Measurements from ENCODE around the gene PNMT. TPM values are rescaled to one million over a fixed set of nuclear protein-coding genes. Genes with fewer than 3 reads are reported as not detected.

PNMT gene
- total and polyA plus RNA-seq, 2 of the 4 experiments (the other 2 are of a cell fraction) = not detected

DNA sequence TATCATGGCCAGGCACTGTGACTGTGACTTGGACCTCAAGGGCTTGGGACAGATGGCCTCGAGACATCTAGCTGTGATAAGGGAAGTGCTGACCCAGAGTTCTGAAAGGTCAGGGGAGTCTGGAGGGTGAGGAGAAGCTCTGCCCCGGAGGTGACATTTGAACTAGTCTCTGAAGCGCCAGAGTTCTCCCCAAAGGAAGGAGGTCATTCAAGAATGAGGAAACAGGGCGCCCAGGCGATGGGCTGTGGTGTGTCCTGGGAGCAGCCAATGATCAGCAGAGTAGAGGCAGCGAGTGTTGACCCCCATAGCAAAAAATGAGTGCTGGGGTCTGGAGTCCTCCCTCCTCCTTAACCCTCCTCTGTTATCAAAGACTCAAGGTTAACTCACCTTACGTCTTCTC lies 26.4 kb upstream of the PNMT start:
- WGBS, 2 experiments (ENCODE audit: extremely low coverage in 2 of 2, insufficient read length in 1 of 2) = 50% methylated on average over 2 of the region's 7 CpGs; no CpG with 5 or more reads in 1 of the 2 experiments
- H3K36me3 ChIP-seq (ENCODE audit: control insufficient read depth, insufficient read depth, low read length) = no peaks in the 10 kb centered on the region
- no peak overlapping the region for H2BK15ac ChIP-seq (ENCODE audit: low read depth, low read length)
- no peak overlapping the region for H3K18ac ChIP-seq (ENCODE audit: low read depth, low read length)
- no peak overlapping the region for H2BK5ac ChIP-seq (ENCODE audit: low read depth, low read length, poor library complexity, severe bottlenecking)
- H3K23ac ChIP-seq (ENCODE audit: low read depth, low read length) = no peak overlapping the region
- BruUV-seq (replicated peaks) = no TSS peak
- H3K9me1 ChIP-seq (ENCODE audit: insufficient read depth, low read length) = peaks cover 40% of the 10 kb centered on the region
- no peak overlapping the region for H3K4ac ChIP-seq (ENCODE audit: low read depth, low read length)
- H3K79me1 ChIP-seq (ENCODE audit: low read depth in 1 of 2, low read length in 2 of 2) = peaks cover 43 to 94% of the 10 kb centered on the region in 2 experiments
- H2AFZ ChIP-seq (replicated peaks; ENCODE audit: low read length, poor library complexity) = no peak overlapping the region
- intact Hi-C loops (cut with micrococcal nuclease) = no loop called here
- H2BK120ac ChIP-seq (ENCODE audit: low read depth, low read length) = no peak overlapping the region
- no peak overlapping the region for H3K14ac ChIP-seq (replicated peaks; ENCODE audit: low read depth, low read length)
- H3K56ac ChIP-seq (ENCODE audit: extremely low read depth, insufficient read depth, low read length) = no peak overlapping the region
- no peak overlapping the region for H4K5ac ChIP-seq (ENCODE audit: low read depth, low read length)
- no peak overlapping the region for H2BK20ac ChIP-seq (ENCODE audit: low read depth, low read length)
- H4K8ac ChIP-seq (ENCODE audit: low read depth in 2 of 2, low read length in 2 of 2) = no peak overlapping the region
- no peaks in the 10 kb centered on the region for H3K9me3 ChIP-seq (ENCODE audit: control insufficient read depth, insufficient read depth, low read length)
- H4K91ac ChIP-seq (ENCODE audit: insufficient read depth, low read depth, low read length) = no peak overlapping the region
- ATAC-seq (ENCODE audit: low read depth) = no peak
- peaks cover 55% of the 10 kb centered on the region for H4K20me1 ChIP-seq (ENCODE audit: insufficient read depth, low read length)
- ChIA-PET CTCF (interaction anchor here (0.9 kb wide), 1 partner anchor 12 kb away, joined by 4 read pairs; no protein-coding TSS in a partner anchor), POLR2A (ENCODE audit: unreplicated experiment) (no interaction called here)
- H3K4me1 ChIP-seq (ENCODE audit: control insufficient read depth, insufficient read depth, low read length) = peaks cover 21% of the 10 kb centered on the region
- no peaks in the 10 kb centered on the region for H3K27me3 ChIP-seq (ENCODE audit: control insufficient read depth, insufficient read depth, low read length)
- H3K9ac ChIP-seq (ENCODE audit: low read depth, low read length) = no peak overlapping the region
- H2AK9ac ChIP-seq (replicated peaks; ENCODE audit: low read depth, low read length, poor library complexity) = no peak overlapping the region
- no peak for DNase-seq
- no peak overlapping the region for H3K27ac ChIP-seq (ENCODE audit: insufficient read depth, low read length)
- in situ Hi-C loops (cut with MboI; ENCODE audit: low sequenced_read_pairs) = no loop called here
- H3K4me2 ChIP-seq (ENCODE audit: low read depth, low read length) = no peak overlapping the region
- TF ChIP-seq MXI1 (IDR thresholded peaks at IDR 0.05; ENCODE audit: borderline replicate concordance, low read depth, low read length) (no peak), RFX5 (IDR thresholded peaks at IDR 0.05; ENCODE audit: low read depth, low read length) (no peak), SMC3 (IDR thresholded peaks at IDR 0.05; ENCODE audit: low read depth, low read length) (no peak), RCOR1 (IDR thresholded peaks at IDR 0.05; ENCODE audit: insufficient replicate concordance, low read length) (no peak), POLR2A (IDR thresholded peaks at IDR 0.05; ENCODE audit: low read depth, low read length) (no peak), NFE2L2 (IDR thresholded peaks at IDR 0.05; ENCODE audit: low read depth, low read length) (no peak), BHLHE40 (IDR thresholded peaks at IDR 0.05; ENCODE audit: low read depth, low read length) (no peak), RAD21 (IDR thresholded peaks at IDR 0.05; ENCODE audit: low read length) (no peak), MAFK (IDR thresholded peaks at IDR 0.05; ENCODE audit: low read depth, low read length) (no peak), CHD1 (IDR thresholded peaks at IDR 0.05; ENCODE audit: low read depth, low read length) (no peak), FOS (IDR thresholded peaks at IDR 0.05; ENCODE audit: low read depth, low read length) (no peak), MAZ (IDR thresholded peaks at IDR 0.05; ENCODE audit: borderline replicate concordance, low read depth, low read length) (no peak), CEBPB (IDR thresholded peaks at IDR 0.05; ENCODE audit: low read depth, low read length) (no peak)
- TF ChIP-seq, protein P1, sequence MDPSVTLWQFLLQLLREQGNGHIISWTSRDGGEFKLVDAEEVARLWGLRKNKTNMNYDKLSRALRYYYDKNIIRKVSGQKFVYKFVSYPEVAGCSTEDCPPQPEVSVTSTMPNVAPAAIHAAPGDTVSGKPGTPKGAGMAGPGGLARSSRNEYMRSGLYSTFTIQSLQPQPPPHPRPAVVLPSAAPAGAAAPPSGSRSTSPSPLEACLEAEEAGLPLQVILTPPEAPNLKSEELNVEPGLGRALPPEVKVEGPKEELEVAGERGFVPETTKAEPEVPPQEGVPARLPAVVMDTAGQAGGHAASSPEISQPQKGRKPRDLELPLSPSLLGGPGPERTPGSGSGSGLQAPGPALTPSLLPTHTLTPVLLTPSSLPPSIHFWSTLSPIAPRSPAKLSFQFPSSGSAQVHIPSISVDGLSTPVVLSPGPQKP (IDR thresholded peaks at IDR 0.05; ENCODE audit: borderline replicate concordance, low read depth, low read length) = no peak
- TF ChIP-seq, protein P2, sequence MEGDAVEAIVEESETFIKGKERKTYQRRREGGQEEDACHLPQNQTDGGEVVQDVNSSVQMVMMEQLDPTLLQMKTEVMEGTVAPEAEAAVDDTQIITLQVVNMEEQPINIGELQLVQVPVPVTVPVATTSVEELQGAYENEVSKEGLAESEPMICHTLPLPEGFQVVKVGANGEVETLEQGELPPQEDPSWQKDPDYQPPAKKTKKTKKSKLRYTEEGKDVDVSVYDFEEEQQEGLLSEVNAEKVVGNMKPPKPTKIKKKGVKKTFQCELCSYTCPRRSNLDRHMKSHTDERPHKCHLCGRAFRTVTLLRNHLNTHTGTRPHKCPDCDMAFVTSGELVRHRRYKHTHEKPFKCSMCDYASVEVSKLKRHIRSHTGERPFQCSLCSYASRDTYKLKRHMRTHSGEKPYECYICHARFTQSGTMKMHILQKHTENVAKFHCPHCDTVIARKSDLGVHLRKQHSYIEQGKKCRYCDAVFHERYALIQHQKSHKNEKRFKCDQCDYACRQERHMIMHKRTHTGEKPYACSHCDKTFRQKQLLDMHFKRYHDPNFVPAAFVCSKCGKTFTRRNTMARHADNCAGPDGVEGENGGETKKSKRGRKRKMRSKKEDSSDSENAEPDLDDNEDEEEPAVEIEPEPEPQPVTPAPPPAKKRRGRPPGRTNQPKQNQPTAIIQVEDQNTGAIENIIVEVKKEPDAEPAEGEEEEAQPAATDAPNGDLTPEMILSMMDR (conservative IDR thresholded peaks at IDR 0.05; ENCODE audit: low read depth, low read length) = no peak
- TF ChIP-seq, protein P3, sequence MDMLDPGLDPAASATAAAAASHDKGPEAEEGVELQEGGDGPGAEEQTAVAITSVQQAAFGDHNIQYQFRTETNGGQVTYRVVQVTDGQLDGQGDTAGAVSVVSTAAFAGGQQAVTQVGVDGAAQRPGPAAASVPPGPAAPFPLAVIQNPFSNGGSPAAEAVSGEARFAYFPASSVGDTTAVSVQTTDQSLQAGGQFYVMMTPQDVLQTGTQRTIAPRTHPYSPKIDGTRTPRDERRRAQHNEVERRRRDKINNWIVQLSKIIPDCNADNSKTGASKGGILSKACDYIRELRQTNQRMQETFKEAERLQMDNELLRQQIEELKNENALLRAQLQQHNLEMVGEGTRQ (IDR thresholded peaks at IDR 0.05; ENCODE audit: low read depth, low read length) = no peak
- H3K4me3 ChIP-seq (ENCODE audit: insufficient read depth, low read depth, low read length) = no peak overlapping the region
- no peak overlapping the region for H2AK5ac ChIP-seq (ENCODE audit: low read depth, low read length)
- dilution Hi-C loops (cut with HindIII; ENCODE audit: low sequenced_read_pairs, unreplicated experiment) = no loop called here

All from IMR-90 (cell line).